ENCODE measurements around the gene AKAP13. TPM values are rescaled to one million over a fixed set of nuclear protein-coding genes. Genes with fewer than 3 reads are reported as not detected.

AKAP13 gene
- polyA plus RNA-seq, 1 experiment = 13.6 TPM

DNA sequence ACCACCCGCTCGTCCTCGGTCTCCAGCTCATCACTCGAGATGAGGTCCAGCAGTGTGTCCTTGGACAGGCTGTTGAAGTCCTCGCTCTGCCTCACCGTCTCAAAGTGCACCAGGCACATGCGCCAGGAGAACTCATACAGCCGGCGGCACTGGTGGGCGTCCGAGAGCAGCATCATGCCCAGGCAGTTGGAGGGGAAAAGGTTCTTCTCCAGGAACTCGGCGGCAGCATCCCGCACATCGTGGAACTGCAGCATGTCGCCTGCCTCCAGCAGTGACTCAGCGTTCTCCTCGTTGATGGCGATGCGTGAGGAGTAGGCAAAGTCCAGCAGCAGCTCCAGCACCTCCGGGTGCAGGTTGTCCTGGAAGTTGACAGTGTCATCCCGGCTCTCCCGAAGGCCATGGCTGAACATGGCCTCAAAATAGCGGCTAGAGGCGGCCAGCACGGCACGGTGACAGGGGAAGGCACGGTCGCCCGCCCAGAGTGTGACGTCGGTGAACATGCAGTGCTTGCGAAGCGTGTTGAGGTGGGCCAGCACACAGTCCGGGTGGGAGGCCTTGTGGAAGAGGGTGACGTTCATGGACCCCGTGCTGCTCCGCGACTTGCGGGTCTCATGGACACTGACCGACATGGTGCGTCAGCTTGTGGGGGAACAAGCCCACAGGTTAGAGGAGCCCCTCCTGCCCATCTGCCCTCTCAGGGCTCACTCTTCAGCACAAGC, 388.9 kb downstream of the AKAP13 start:
- Histone ChIP-seq H3K4me3 (ENCODE audit: low read depth, low read length) (no peak overlapping the region), H3K36me3 (ENCODE audit: control insufficient read depth, insufficient read depth, low read length) (no peaks in the 10 kb centered on the region), H3K27me3 (ENCODE audit: control insufficient read depth, insufficient read depth, low read length) (no peaks in the 10 kb centered on the region)
- ChIA-PET POLR2A (interaction anchor here (0.6 kb wide), 1 partner anchor 39 kb away, joined by 3 read pairs; no protein-coding TSS in a partner anchor), CTCF (interaction anchor here (1.2 kb wide), 1 partner anchor 63 kb away, joined by 3 read pairs; no protein-coding TSS in a partner anchor)
- TF ChIP-seq, protein P1, sequence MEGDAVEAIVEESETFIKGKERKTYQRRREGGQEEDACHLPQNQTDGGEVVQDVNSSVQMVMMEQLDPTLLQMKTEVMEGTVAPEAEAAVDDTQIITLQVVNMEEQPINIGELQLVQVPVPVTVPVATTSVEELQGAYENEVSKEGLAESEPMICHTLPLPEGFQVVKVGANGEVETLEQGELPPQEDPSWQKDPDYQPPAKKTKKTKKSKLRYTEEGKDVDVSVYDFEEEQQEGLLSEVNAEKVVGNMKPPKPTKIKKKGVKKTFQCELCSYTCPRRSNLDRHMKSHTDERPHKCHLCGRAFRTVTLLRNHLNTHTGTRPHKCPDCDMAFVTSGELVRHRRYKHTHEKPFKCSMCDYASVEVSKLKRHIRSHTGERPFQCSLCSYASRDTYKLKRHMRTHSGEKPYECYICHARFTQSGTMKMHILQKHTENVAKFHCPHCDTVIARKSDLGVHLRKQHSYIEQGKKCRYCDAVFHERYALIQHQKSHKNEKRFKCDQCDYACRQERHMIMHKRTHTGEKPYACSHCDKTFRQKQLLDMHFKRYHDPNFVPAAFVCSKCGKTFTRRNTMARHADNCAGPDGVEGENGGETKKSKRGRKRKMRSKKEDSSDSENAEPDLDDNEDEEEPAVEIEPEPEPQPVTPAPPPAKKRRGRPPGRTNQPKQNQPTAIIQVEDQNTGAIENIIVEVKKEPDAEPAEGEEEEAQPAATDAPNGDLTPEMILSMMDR (IDR thresholded peaks at IDR 0.05; ENCODE audit: insufficient read depth, low read depth, low read length) = no peak
- no peak for DNase-seq (ENCODE audit: low read depth)

DNA sequence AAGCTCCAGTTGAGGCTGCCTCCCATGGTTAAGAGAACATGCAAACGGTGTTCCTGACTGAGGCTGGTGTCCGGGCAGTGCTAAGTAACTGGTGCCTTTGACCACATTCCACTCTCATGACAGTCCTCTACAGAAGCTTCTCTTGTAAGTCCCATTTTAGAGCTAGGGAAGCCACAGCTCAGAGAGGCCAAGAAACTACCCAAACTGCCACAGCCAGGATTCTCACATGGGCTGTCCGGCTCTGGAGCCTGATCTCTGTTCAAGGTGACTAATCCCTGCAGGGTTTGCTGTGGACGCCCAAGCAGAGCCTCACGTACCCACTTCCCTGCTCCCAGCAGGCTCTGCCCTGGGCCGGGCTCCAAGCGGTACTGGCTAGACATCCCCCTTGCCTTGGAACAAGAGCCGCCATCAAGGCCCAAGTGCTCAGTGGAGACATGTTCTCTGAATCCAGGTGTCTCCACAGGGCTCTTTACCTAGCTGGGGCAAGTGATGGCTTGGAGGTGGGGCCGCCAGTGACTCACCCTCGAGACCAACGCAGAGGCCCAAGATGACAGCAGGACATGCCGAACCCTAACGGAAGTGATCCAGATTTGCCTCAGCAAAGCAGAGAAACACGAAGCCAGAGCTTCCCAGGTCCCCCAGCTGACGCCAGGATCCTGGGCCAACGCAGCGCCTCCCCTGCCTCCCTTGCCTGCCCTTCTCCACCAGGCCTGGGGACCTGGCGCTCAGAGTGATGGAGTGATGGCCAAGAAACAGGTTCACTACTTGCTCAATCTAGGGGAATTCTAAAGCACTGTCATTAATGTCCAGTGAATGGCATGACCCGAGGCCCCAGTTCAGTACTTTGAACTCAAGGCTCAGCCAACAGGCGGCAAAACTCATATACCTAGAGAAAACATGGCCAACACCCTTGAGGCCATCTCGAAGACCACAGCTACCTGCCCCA, 390.0 kb downstream of the AKAP13 start:
- CTCF ChIA-PET = interaction anchor here (1.2 to 1.4 kb wide), 2 partner anchors 55 to 62 kb away, joined by 3 to 4 read pairs; no protein-coding TSS in a partner anchor
- H3K27me3 ChIP-seq (ENCODE audit: control insufficient read depth, insufficient read depth, low read length) = no peaks in the 10 kb centered on the region
- TF ChIP-seq, protein P1 (IDR thresholded peaks at IDR 0.05; ENCODE audit: insufficient read depth, low read depth, low read length) = no peak

DNA sequence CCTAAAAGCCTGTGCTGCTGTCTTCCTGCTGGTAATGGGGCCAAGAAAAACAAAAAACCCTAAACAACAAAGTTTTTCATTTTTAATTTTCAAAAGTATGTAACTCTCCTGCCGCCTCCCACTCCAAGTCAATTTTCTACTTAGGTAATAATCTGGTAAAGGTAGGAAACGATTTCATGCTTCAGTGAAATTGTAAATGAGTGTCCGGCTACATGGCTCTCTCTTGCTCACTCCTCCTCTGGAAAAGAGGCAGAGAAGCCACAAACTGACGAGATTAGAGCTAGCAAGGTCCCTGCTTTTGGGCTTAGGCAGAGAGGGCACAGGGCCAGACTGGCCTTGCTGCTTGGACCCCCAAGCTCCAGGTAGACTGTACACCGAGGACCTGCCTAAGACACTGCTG, 390.9 kb downstream of the AKAP13 start:
- no peaks in the 10 kb centered on the region for H3K36me3 ChIP-seq (ENCODE audit: control insufficient read depth, insufficient read depth, low read length)
- CTCF ChIA-PET = interaction anchor here (0.8 to 1.4 kb wide), 2 partner anchors 54 to 69 kb away, joined by 3 to 4 read pairs; no protein-coding TSS in a partner anchor
- no peak for DNase-seq (ENCODE audit: low read depth)
- no peak overlapping the region for H3K4me3 ChIP-seq (ENCODE audit: low read depth, low read length)
- POLR2A ChIA-PET = no interaction called here
- TF ChIP-seq, protein P1 (IDR thresholded peaks at IDR 0.05; ENCODE audit: insufficient read depth, low read depth, low read length) = no peak
- H3K27me3 ChIP-seq (ENCODE audit: control insufficient read depth, insufficient read depth, low read length) = no peaks in the 10 kb centered on the region

More for the DNA sequence above, 390.0 kb downstream of the AKAP13 start:
- no peak overlapping the region for H3K4me3 ChIP-seq (ENCODE audit: low read depth, low read length)
- no peaks in the 10 kb centered on the region for H3K36me3 ChIP-seq (ENCODE audit: control insufficient read depth, insufficient read depth, low read length)
- POLR2A ChIA-PET = interaction anchor here (0.6 kb wide), 2 partner anchors 22 to 40 kb away, joined by 3 read pairs; no protein-coding TSS in a partner anchor
- no peak for DNase-seq (ENCODE audit: low read depth)

DNA sequence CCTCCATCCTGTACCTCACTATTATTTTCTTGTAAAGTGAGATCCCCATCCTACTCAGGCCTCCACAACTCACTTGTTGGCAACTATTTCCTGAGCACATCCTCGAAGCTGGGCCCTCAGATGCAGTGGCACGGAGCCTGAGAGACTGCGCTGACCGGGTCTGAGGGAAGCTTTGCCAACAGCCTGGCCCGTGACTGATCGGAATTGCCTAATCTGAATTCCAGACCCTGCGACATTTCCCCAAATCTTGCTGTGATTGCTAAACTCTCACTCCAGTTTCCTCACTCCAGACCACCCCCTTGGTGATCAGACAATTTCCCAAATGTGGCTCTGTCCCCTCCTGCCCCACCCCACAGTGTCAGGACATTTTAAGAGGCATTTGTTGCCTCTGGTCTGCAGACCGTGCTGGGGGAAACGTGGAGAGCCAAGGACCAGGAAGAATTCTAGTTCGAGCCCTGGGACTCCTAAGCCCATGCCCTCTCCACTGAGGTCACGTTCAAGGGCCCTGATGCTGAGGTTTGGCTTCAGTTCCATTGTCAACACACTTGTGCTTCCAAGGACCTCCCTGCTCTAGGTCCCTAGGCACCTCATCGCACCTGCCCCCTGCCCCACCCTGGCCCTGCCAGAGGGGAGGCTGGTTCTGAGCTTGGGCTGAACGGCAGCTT, 391.5 kb downstream of the AKAP13 start:
- CTCF ChIA-PET = interaction anchor here (0.8 to 1.4 kb wide), 2 partner anchors 54 to 68 kb away, joined by 3 to 4 read pairs; no protein-coding TSS in a partner anchor
- Histone ChIP-seq H3K4me3 (ENCODE audit: low read depth, low read length) (no peak overlapping the region), H3K36me3 (ENCODE audit: control insufficient read depth, insufficient read depth, low read length) (no peaks in the 10 kb centered on the region), H3K27me3 (ENCODE audit: control insufficient read depth, insufficient read depth, low read length) (no peaks in the 10 kb centered on the region)
- TF ChIP-seq, protein P1 (IDR thresholded peaks at IDR 0.05; ENCODE audit: insufficient read depth, low read depth, low read length) = no peak
- DNase-seq (ENCODE audit: low read depth) = no peak
- POLR2A ChIA-PET = interaction anchor here (0.5 kb wide), 1 partner anchor 19 kb away, joined by 3 read pairs; no protein-coding TSS in a partner anchor

Data from BJ (cell line).